Measurements from ENCODE around the gene RNF181.

DNA sequence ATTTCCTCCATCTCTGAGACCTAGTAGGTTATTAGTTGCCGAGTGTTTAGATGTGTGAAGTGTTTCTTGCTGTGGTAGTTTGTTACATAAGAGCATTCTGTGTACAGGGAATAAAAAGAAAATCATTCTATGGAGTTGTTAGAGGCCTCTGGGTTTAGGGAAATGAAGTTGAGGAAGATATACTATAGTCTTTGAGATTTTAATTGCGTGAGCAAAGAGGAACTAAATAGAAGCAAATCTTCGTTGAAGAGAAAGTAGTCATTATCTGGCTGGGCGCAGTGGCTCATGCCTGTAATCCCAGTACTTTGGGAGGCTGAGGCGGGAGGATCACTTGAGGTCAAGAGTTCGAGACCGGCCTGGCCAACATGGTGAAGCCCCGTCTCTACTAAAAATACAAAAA is 39.5 kb downstream of the RNF181 start:
- TF ChIP-seq, protein P1, sequence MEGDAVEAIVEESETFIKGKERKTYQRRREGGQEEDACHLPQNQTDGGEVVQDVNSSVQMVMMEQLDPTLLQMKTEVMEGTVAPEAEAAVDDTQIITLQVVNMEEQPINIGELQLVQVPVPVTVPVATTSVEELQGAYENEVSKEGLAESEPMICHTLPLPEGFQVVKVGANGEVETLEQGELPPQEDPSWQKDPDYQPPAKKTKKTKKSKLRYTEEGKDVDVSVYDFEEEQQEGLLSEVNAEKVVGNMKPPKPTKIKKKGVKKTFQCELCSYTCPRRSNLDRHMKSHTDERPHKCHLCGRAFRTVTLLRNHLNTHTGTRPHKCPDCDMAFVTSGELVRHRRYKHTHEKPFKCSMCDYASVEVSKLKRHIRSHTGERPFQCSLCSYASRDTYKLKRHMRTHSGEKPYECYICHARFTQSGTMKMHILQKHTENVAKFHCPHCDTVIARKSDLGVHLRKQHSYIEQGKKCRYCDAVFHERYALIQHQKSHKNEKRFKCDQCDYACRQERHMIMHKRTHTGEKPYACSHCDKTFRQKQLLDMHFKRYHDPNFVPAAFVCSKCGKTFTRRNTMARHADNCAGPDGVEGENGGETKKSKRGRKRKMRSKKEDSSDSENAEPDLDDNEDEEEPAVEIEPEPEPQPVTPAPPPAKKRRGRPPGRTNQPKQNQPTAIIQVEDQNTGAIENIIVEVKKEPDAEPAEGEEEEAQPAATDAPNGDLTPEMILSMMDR (IDR thresholded peaks at IDR 0.05), result no peak
- no peak for TF ChIP-seq POLR2A (IDR thresholded peaks at IDR 0.05)
- no peak for TF ChIP-seq POLR2AphosphoS5 (IDR thresholded peaks at IDR 0.05)

Measured in suprapubic skin (tissue), 4 donors.